ENCODE measurements around the gene SLC26A3.
A peak's percentile ranks its signal among the peaks of the same experiment; 100 is the strongest.

DNA sequence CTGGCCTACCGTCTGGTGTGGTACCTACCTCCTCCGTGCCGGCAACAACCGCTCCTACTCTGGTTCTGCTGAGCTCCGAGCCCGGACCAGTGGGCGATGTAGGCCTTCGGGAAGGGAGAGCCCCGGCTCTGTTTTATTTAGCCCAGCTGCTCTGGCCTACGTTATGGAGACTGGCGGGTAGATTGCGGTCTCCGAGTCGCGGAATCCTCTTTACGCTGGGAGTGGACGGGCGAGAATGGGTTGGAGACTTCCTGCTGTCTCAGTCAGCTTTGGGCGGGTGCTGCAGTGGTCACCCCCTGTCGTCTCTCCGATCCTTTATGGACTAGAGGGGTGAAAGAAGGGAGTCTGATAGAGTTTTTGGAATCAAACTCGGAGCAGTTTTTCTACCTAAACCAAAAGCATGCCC lies 58.7 kb downstream of the SLC26A3 start:
- TF ChIP-seq TAF1 (IDR thresholded peaks at IDR 0.05; ENCODE audit: low read depth) (0 out of 2 replicates have a peak, but pooled peaks have one; percentile 51), MAX (IDR thresholded peaks at IDR 0.05) (peak; percentile 10; the same call in 1 of the 2 replicates), TEAD4 (IDR thresholded peaks at IDR 0.05) (no peak), ZBTB7A (IDR thresholded peaks at IDR 0.05; ENCODE audit: low read depth) (no peak), YY1 (IDR thresholded peaks at IDR 0.05; ENCODE audit: low read depth) (0 out of 2 replicates have a peak, but pooled peaks have one; percentile 9), NFIC (IDR thresholded peaks at IDR 0.05) (no peak), FOXM1 (IDR thresholded peaks at IDR 0.05; ENCODE audit: borderline replicate concordance, low read depth) (no peak), EP300 (IDR thresholded peaks at IDR 0.05; ENCODE audit: borderline replicate concordance) (no peak), EGR1 (IDR thresholded peaks at IDR 0.05) (no peak)
- TF ChIP-seq, protein P1, sequence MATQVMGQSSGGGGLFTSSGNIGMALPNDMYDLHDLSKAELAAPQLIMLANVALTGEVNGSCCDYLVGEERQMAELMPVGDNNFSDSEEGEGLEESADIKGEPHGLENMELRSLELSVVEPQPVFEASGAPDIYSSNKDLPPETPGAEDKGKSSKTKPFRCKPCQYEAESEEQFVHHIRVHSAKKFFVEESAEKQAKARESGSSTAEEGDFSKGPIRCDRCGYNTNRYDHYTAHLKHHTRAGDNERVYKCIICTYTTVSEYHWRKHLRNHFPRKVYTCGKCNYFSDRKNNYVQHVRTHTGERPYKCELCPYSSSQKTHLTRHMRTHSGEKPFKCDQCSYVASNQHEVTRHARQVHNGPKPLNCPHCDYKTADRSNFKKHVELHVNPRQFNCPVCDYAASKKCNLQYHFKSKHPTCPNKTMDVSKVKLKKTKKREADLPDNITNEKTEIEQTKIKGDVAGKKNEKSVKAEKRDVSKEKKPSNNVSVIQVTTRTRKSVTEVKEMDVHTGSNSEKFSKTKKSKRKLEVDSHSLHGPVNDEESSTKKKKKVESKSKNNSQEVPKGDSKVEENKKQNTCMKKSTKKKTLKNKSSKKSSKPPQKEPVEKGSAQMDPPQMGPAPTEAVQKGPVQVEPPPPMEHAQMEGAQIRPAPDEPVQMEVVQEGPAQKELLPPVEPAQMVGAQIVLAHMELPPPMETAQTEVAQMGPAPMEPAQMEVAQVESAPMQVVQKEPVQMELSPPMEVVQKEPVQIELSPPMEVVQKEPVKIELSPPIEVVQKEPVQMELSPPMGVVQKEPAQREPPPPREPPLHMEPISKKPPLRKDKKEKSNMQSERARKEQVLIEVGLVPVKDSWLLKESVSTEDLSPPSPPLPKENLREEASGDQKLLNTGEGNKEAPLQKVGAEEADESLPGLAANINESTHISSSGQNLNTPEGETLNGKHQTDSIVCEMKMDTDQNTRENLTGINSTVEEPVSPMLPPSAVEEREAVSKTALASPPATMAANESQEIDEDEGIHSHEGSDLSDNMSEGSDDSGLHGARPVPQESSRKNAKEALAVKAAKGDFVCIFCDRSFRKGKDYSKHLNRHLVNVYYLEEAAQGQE (IDR thresholded peaks at IDR 0.05; ENCODE audit: low read depth), result no peak
